RWPE2 (cell line): ENCODE measurements around the gene CDCA3.

Experiments
- ATAC-seq: fragments of 200-7000 bp; cut with Tn5 transposase; 3 replicates; pipeline ENCODE4 v1.9.1; 2021; ENCODE audit warnings: low read depth
- DNase-seq: peaks from one replicate; pipeline ENCODE4 v3.0.0-alpha.2; 2020; ENCODE audit warnings: low spot score
- H3K27ac ChIP-seq: fragments of 450-650 bp; 2 replicates; pipeline ENCODE4 v1.5.1; 2017; ENCODE audit warnings: mild to moderate bottlenecking; ENCODE audit not compliant: poor library complexity, severe bottlenecking
- H3K27me3 ChIP-seq: fragments of 250-450 bp; sonication (Bioruptor Pico); 2 replicates; pipeline ENCODE4 v1.5.1; 2021; ENCODE audit warnings: mild to moderate bottlenecking, moderate library complexity; ENCODE audit not compliant: insufficient read depth, poor library complexity, severe bottlenecking
- H3K36me3 ChIP-seq: fragments of 250-450 bp; sonication (Bioruptor Pico); 2 replicates; pipeline ENCODE4 v1.5.1; 2020; ENCODE audit warnings: low read depth, mild to moderate bottlenecking, moderate library complexity
- H3K4me1 ChIP-seq: fragments of 250-450 bp; sonication (Bioruptor Pico); 2 replicates; pipeline ENCODE4 v1.5.1; 2021; ENCODE audit warnings: mild to moderate bottlenecking, moderate library complexity; ENCODE audit not compliant: insufficient read depth, poor library complexity, severe bottlenecking
- H3K4me3 ChIP-seq: fragments of 250-450 bp; sonication (Bioruptor Pico); 2 replicates; pipeline ENCODE4 v1.5.1; 2021; ENCODE audit warnings: mild to moderate bottlenecking, moderate library complexity; ENCODE audit not compliant: severe bottlenecking
- H3K9me3 ChIP-seq: fragments of 250-450 bp; sonication (Bioruptor Pico); 2 replicates; pipeline ENCODE4 v1.5.1; 2021; ENCODE audit warnings: mild to moderate bottlenecking, moderate library complexity; ENCODE audit not compliant: severe bottlenecking
- TF ChIP-seq, protein P1 (sequence below): fragments of 450-650 bp; IDR thresholded peaks from one replicate; pipeline ENCODE4 v1.5.1; 2017; ENCODE audit warnings: mild to moderate bottlenecking, moderate library complexity; ENCODE audit not compliant: poor library complexity, severe bottlenecking

Gene CDCA3

GRCh38 chr12:6830286-6830890, 20.7 kb downstream of the CDCA3 start:
- TF ChIP-seq, protein P1, sequence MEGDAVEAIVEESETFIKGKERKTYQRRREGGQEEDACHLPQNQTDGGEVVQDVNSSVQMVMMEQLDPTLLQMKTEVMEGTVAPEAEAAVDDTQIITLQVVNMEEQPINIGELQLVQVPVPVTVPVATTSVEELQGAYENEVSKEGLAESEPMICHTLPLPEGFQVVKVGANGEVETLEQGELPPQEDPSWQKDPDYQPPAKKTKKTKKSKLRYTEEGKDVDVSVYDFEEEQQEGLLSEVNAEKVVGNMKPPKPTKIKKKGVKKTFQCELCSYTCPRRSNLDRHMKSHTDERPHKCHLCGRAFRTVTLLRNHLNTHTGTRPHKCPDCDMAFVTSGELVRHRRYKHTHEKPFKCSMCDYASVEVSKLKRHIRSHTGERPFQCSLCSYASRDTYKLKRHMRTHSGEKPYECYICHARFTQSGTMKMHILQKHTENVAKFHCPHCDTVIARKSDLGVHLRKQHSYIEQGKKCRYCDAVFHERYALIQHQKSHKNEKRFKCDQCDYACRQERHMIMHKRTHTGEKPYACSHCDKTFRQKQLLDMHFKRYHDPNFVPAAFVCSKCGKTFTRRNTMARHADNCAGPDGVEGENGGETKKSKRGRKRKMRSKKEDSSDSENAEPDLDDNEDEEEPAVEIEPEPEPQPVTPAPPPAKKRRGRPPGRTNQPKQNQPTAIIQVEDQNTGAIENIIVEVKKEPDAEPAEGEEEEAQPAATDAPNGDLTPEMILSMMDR = no peak
- no peak for ATAC-seq
- Histone ChIP-seq H3K4me1 (peaks cover 3% of the 10 kb centered on the region), H3K4me3 (no peak overlapping the region), H3K27me3 (no peaks in the 10 kb centered on the region), H3K9me3 (no peaks in the 10 kb centered on the region), H3K36me3 (peaks cover 46% of the 10 kb centered on the region), H3K27ac (no peak overlapping the region)
- no peak for DNase-seq

GRCh38 chr12:6829536-6830220, 21.4 kb downstream of the CDCA3 start:
- Histone ChIP-seq H3K4me1 (peaks cover 3% of the 10 kb centered on the region), H3K9me3 (no peaks in the 10 kb centered on the region), H3K27me3 (no peaks in the 10 kb centered on the region), H3K36me3 (peaks cover 41% of the 10 kb centered on the region), H3K27ac (peak overlapping the region; percentile 73), H3K4me3 (peak overlapping the region; percentile 89)
- ATAC-seq = peak; percentile 7; the same call in 1 of the 3 replicates
- TF ChIP-seq, protein P1 = no peak
- peak; percentile 63 for DNase-seq

GRCh38 chr12:6828781-6829535, 22.1 kb downstream of the CDCA3 start:
- H3K27me3 ChIP-seq = no peaks in the 10 kb centered on the region
- peak overlapping the region; percentile 89 for H3K4me3 ChIP-seq
- TF ChIP-seq, protein P1 = peak; percentile 17
- DNase-seq (peak; percentile 74), ATAC-seq (peak; percentile 46)
- H3K36me3 ChIP-seq = peaks cover 33% of the 10 kb centered on the region
- H3K9me3 ChIP-seq = no peaks in the 10 kb centered on the region
- H3K4me1 ChIP-seq = peaks cover 3% of the 10 kb centered on the region
- H3K27ac ChIP-seq = peak overlapping the region; percentile 73

GRCh38 chr12:6827982-6828780, 22.9 kb downstream of the CDCA3 start, which contains the start of gene P3H3:
TSS of gene P3H3 (plus strand) at chr12:6828407. CDS start at chr12:6828441, 34 bp downstream.
- Histone ChIP-seq H3K27ac (peak within 1 kb of the TSS; percentile 73), H3K36me3 (peaks cover 26% of the 10 kb centered on the region), H3K27me3 (peaks cover 4% of the 10 kb centered on the region), H3K4me1 (peaks cover 3% of the 10 kb centered on the region), H3K9me3 (no peaks in the 10 kb centered on the region), H3K4me3 (peak within 1 kb of the TSS; percentile 89)
- TF ChIP-seq, protein P1 = peak; percentile 30
- ATAC-seq = peak; percentile 20; the same call in 2 of the 3 replicates
- peak; percentile 37 for DNase-seq
